GM12878 (cell line): ENCODE data around the gene NPM3. TPM values are rescaled to one million over a fixed set of nuclear protein-coding genes. Genes with fewer than 3 reads are reported as not detected.

Experiments
- ATAC-seq: fragments of 200-7000 bp; cut with Tn5 transposase; 3 replicates; pipeline ENCODE4 v1.9.1; 2020; ENCODE audit warnings: mild to moderate bottlenecking, moderate library complexity
- BruUV-seq: library from RNA; stranded (reverse); fragments of 400-500 nt; replicated peaks from 2 replicates; lab custom pipeline; 2021; lab: Mats Ljungman, UMichigan
- CTCF ChIA-PET: fragments of 300-600 bp; sonication (Branson Sonifier 250); formaldehyde crosslinking; extraction: SDS; loops from one replicate; lab custom pipeline; 2021; ENCODE audit warnings: inconsistent platforms; lab: Yijun Ruan, JAX
- POLR2A ChIA-PET: fragments of 350-600 bp; formaldehyde crosslinking; extraction: SDS; loops from one replicate; lab custom pipeline; 2021; ENCODE audit warnings: inconsistent platforms; lab: Charles Lee
- RAD21 ChIA-PET: fragments of 300-600 bp; sonication (Branson Sonifier 250); formaldehyde crosslinking; loops from one replicate; lab custom pipeline; 2023; ENCODE audit warnings: antibody characterized with exemption; ENCODE audit not compliant: unreplicated experiment; lab: Charles Lee
- SMC1A ChIA-PET: fragments of 300-600 bp; sonication (Branson Sonifier 250); formaldehyde crosslinking; loops from one replicate; lab custom pipeline; 2023; ENCODE audit not compliant: unreplicated experiment, uncharacterized antibody; lab: Charles Lee
- DNase-seq: peaks from one replicate; pipeline ENCODE4 v3.0.0-alpha.2; 2011; ENCODE audit warnings: low read depth, low spot score
- FAIRE-seq: peaks from 3 replicates; lab custom pipeline; 2011; peaks lifted over from hg19 to GRCh38; lab: Jason Lieb, UNC
- H2AFZ ChIP-seq: 2 replicates; pipeline ENCODE4 v1.6.0; 2011; ENCODE audit warnings: low read depth, low read length, control low read depth; ENCODE audit not compliant: control insufficient read depth
- H3K27ac ChIP-seq: 2 replicates; pipeline ENCODE4 v1.5.1; 2011; ENCODE audit warnings: control low read depth; ENCODE audit not compliant: control insufficient read depth, insufficient read depth
- H3K27me3 ChIP-seq, 2 experiments: replicated peaks in 1 of 2; 2 replicates each; pipeline versions ENCODE4 v1.6.0 to v1.6.1; 2011; ENCODE audit warnings: low read length in 1 of 2; ENCODE audit not compliant: control insufficient read depth in 2 of 2, insufficient read depth in 2 of 2
- H3K36me3 ChIP-seq, 2 experiments: 2 replicates each; pipeline ENCODE4 v1.5.1; 2011; ENCODE audit warnings: low read length in 1 of 2; ENCODE audit not compliant: control insufficient read depth in 2 of 2, insufficient read depth in 2 of 2
- H3K4me1 ChIP-seq: 2 replicates; pipeline ENCODE4 v1.6.1; 2011; ENCODE audit warnings: mild to moderate bottlenecking, low read length, moderate library complexity, mixed read lengths; ENCODE audit not compliant: control insufficient read depth, insufficient read depth
- H3K4me2 ChIP-seq: 2 replicates; pipeline ENCODE4 v1.6.0; 2011; ENCODE audit warnings: control low read depth; ENCODE audit not compliant: control insufficient read depth, insufficient read depth
- H3K4me3 ChIP-seq: fragments of 200-600 bp; sonication (generic); 2 replicates; pipeline ENCODE4 v1.5.1; 2016
- H3K79me2 ChIP-seq: 2 replicates; pipeline ENCODE4 v1.6.0; 2011; ENCODE audit warnings: low read length; ENCODE audit not compliant: control insufficient read depth, insufficient read depth
- H3K9ac ChIP-seq: 2 replicates; pipeline ENCODE4 v1.8.0; 2011; ENCODE audit warnings: low read length, control low read depth, mixed read lengths; ENCODE audit not compliant: control insufficient read depth, insufficient read depth
- H3K9me3 ChIP-seq: replicated peaks from 3 replicates; pipeline ENCODE4 v1.5.1; 2011; ENCODE audit warnings: mild to moderate bottlenecking, low read length; ENCODE audit not compliant: control insufficient read depth, insufficient read depth
- H4K20me1 ChIP-seq: 2 replicates; pipeline ENCODE4 v1.6.0; 2011; ENCODE audit not compliant: control insufficient read depth, insufficient read depth
- BCL11A ChIP-seq: IDR thresholded peaks from 2 replicates; pipeline ENCODE4 v1.6.1; 2011; ENCODE audit warnings: low read depth, low read length
- BCL3 ChIP-seq: IDR thresholded peaks from 2 replicates; pipeline ENCODE4 v1.6.1; 2011; ENCODE audit warnings: borderline replicate concordance, low read depth, mild to moderate bottlenecking, moderate library complexity, low read length; ENCODE audit not compliant: insufficient read depth, poor library complexity, severe bottlenecking
- CBX3 ChIP-seq: fragments of 200-600 bp; sonication (generic); IDR thresholded peaks from 2 replicates; pipeline ENCODE4 v1.6.1; 2016; ENCODE audit warnings: low read depth, borderline replicate concordance
- CHD4 ChIP-seq: fragments of 200-600 bp; sonication (generic); IDR thresholded peaks from 2 replicates; pipeline ENCODE4 v1.6.1; 2016; ENCODE audit warnings: mild to moderate bottlenecking
- ESRRA ChIP-seq: IDR thresholded peaks from 2 replicates; pipeline ENCODE4 v1.6.1; 2012; ENCODE audit warnings: mild to moderate bottlenecking, low read length, improper control_type of control experiment
- HSF1 ChIP-seq: fragments of 150-350 bp; IDR thresholded peaks from 2 replicates; pipeline ENCODE4 v1.6.1; 2014; ENCODE audit warnings: mild to moderate bottlenecking, low read depth, low read length
- LARP7 ChIP-seq: fragments of 450-650 bp; IDR thresholded peaks from 2 replicates; pipeline ENCODE4 v1.6.1; 2017; ENCODE audit warnings: mild to moderate bottlenecking
- NR2F1 ChIP-seq: fragments of 450-650 bp; conservative IDR thresholded peaks from 2 replicates; pipeline ENCODE4 v1.6.1; 2017; ENCODE audit warnings: mild to moderate bottlenecking
- PKNOX1 ChIP-seq: fragments of 450-650 bp; IDR thresholded peaks from 2 replicates; pipeline ENCODE4 v1.6.1; 2016; ENCODE audit warnings: mild to moderate bottlenecking
- RELB ChIP-seq: fragments of 450-650 bp; IDR thresholded peaks from 2 replicates; pipeline ENCODE4 v1.6.1; 2017; ENCODE audit warnings: low read depth, mild to moderate bottlenecking, moderate library complexity
- SIN3A ChIP-seq: IDR thresholded peaks from 2 replicates; pipeline ENCODE4 v1.6.1; 2012; ENCODE audit warnings: low read depth, low read length, improper control_type of control experiment
- STAT3 ChIP-seq: IDR thresholded peaks from 2 replicates; pipeline ENCODE4 v1.6.1; 2011; ENCODE audit warnings: low read depth, low read length, improper control_type of control experiment
- YBX1 ChIP-seq: fragments of 450-650 bp; IDR thresholded peaks from 2 replicates; pipeline ENCODE4 v1.6.1; 2016; ENCODE audit warnings: antibody characterized with exemption
- WGBS: methylation state at CpG from one replicate; pipeline ENCODE4 v1.1.6; 2016; ENCODE audit warnings: low lambda C conversion rate; ENCODE audit not compliant: insufficient replicate concordance, insufficient coverage; ENCODE audit errors: missing lambda C conversion rate; 5-methylcytosine and 5-hydroxymethylcytosine counted together
- in situ Hi-C: fragments of 300-500 bp; cut with MboI; formaldehyde crosslinking; loops from 9 replicates; pipeline ENCODE4 v1.14.3; 2018; ENCODE audit warnings: mixed read lengths
- intact Hi-C: fragments of 100-400 bp; cut with micrococcal nuclease; formaldehyde crosslinking; loops from one replicate; pipeline ENCODE4 v1.14.2; 2022; ENCODE audit not compliant: unreplicated experiment
- polyA plus RNA-seq, 11 experiments: library from polyadenylated mRNA; depleted of rRNA in 4 of 11; unstranded in 6 of 11; stranded (reverse) in 5 of 11; fragments of >200 nt; fragmentation: Nextera tagmentation in 4 of 11; fragmentation: Illumina TruSeq in 1 of 11; extraction: Ambion mirVana in 4 of 11; extraction: Trizol in 1 of 11; gene quantifications; 1 replicate in 1 of 11; 2 replicates in 10 of 11; pipeline versions ENCODE4 v1.2.1 to v1.2.3, GENCODE V29; 2011 to 2016; ENCODE audit warnings: inconsistent platforms in 2 of 11, missing spikeins in 2 of 11, low read depth in 1 of 11
- total RNA-seq, 4 experiments: library from RNA; depleted of rRNA in 3 of 4; stranded (reverse); fragments of >200 nt in 3 of 4; fragmentation: Illumina TruSeq in 1 of 4; extraction: Trizol in 1 of 4; gene quantifications; 2 replicates each; pipeline versions ENCODE4 v1.2.1 to v1.2.3, GENCODE V29; 2013 to 2021

The NPM3 gene
- total and polyA plus RNA-seq, 10 of the 15 experiments (the other 5 are each of a cell fraction or from before 2014, with no cell fraction given) = 13.0 to 171 (median 93.3) TPM

GRCh38 chr10:101771380-101771779, 11.9 kb downstream of the NPM3 start (continued):
- TF ChIP-seq HSF1 = no peak
- no peak for TF ChIP-seq PKNOX1
- TF ChIP-seq STAT3 = no peak
- TF ChIP-seq SIN3A = no peak
- TF ChIP-seq YBX1 = no peak
- no peak for TF ChIP-seq BCL11A
- no peak for TF ChIP-seq CHD4
- TF ChIP-seq CBX3 = no peak
- TF ChIP-seq NR2F1 = no peak
- TF ChIP-seq LARP7 = no peak

- peaks cover 6% of the 10 kb centered on the region for H3K4me1 ChIP-seq
- SMC1A ChIA-PET = interaction anchor here (1.3 kb wide), 1 partner anchor 21 kb away, joined by 4 read pairs; no protein-coding TSS in a partner anchor
- no TSS peak for BruUV-seq
- no peak overlapping the region for H3K4me2 ChIP-seq
- in situ Hi-C loops (no loop called here), intact Hi-C loops (no loop called here)
- no peak overlapping the region for H3K4me3 ChIP-seq
- no peak overlapping the region for H3K9ac ChIP-seq
- CTCF ChIA-PET = interaction anchor here (1.5 kb wide), 1 partner anchor 168 kb away, joined by 4 read pairs; no protein-coding TSS in a partner anchor
- POLR2A ChIA-PET = no interaction called here
- H4K20me1 ChIP-seq = no peaks in the 10 kb centered on the region
- no peaks in the 10 kb centered on the region for H3K36me3 ChIP-seq
- no peak for ATAC-seq
- DNase-seq = no peak
- 64% methylated on average over 38 of the region's 41 CpGs for WGBS
- H2AFZ ChIP-seq = no peak overlapping the region
- no peaks in the 10 kb centered on the region for H3K9me3 ChIP-seq
- peaks cover 11 to 20% of the 10 kb centered on the region in 2 experiments; a peak in 3 of 4 replicates for H3K27me3 ChIP-seq
- H3K79me2 ChIP-seq = no peaks in the 10 kb centered on the region
- H3K27ac ChIP-seq = no peak overlapping the region
- RAD21 ChIA-PET = interaction anchor here (0.6 to 2.5 kb wide), 2 partner anchors 83 to 167 kb away, joined by 4 to 14 read pairs; no protein-coding TSS in a partner anchor
- FAIRE-seq = no peak
- TF ChIP-seq CHD4 = no peak
- no peak for TF ChIP-seq RELB
- no peak for TF ChIP-seq CBX3
- TF ChIP-seq ESRRA = no peak
- no peak for TF ChIP-seq BCL3
Observed at GRCh38 chr10:101770331-101771215, 12.7 kb downstream of the NPM3 start.
